Lower leg skin (tissue), 4 donors: ENCODE data around the gene LILRB3. TPM values are rescaled to one million over a fixed set of nuclear protein-coding genes. Genes with fewer than 3 reads are reported as not detected.
A peak's percentile ranks its signal among the peaks of the same experiment; 100 is the strongest.
"Not testable (repeated sequence)": the region's sequence is repeated elsewhere in the genome, so short reads cannot be mapped to it uniquely, and the experiment has no call there.

ENCODE experiments used
- DNase-seq, 2 donors: peaks; one replicate each; pipeline ENCODE4 v3.0.0-alpha.2; 2019; ENCODE audit warnings: low spot score in 2 of 2
- H3K4me3 ChIP-seq: fragments of 200-600 bp; sonication (generic); 2 replicates; pipeline ENCODE4 v1.5.1; 2017; ENCODE audit warnings: mild to moderate bottlenecking, low read depth; ENCODE audit not compliant: poor library complexity, severe bottlenecking
- CTCF ChIP-seq, 3 donors: fragments of 450-650 bp; IDR thresholded peaks; one replicate each; pipeline ENCODE4 v1.5.1; 2016; ENCODE audit warnings: antibody characterized with exemption in 3 of 3, mild to moderate bottlenecking in 3 of 3, moderate library complexity in 2 of 3
- POLR2A ChIP-seq, 2 donors: fragments of 450-650 bp; IDR thresholded peaks; one replicate each; pipeline ENCODE4 v1.6.1; 2016 to 2017; ENCODE audit warnings: antibody characterized with exemption in 2 of 2, mild to moderate bottlenecking in 1 of 2, moderate library complexity in 1 of 2
- WGBS, 2 donors: methylation state at CpG; one replicate each; pipeline ENCODE4 v1.1.5; 2018; 5-methylcytosine and 5-hydroxymethylcytosine counted together
- intact Hi-C: fragments of 100-400 bp; cut with DNase I; formaldehyde crosslinking; loops from one replicate; pipeline ENCODE4 v1.15.0; 2023; ENCODE audit warnings: low total_unique reads
- total RNA-seq, 4 donors: library from RNA; depleted of rRNA; stranded (reverse); fragments of >200 nt; gene quantifications; one replicate each; pipeline ENCODE4 v1.1.0, GENCODE V29; 2016

LILRB3 gene
- total RNA-seq, 4 donors from 2014 or later = 0.65 to 7.7 (median 3.5) TPM

GRCh38 chr19:54188215-54188871 is 34.5 kb downstream of the LILRB3 start:
- no peak for DNase-seq
- peak overlapping the region; percentile 74 for H3K4me3 ChIP-seq
- WGBS, 2 donors = 18 to 27% methylated on average over 12 of the region's 12 CpGs
- TF ChIP-seq CTCF (IDR thresholded peaks at IDR 0.05) (no peak), POLR2A (IDR thresholded peaks at IDR 0.05) (no peak)
- intact Hi-C loops = no loop called here

GRCh38 chr19:54186934-54187381 is 35.8 kb downstream of the LILRB3 start:
- TF ChIP-seq CTCF (IDR thresholded peaks at IDR 0.05) (no peak), POLR2A (IDR thresholded peaks at IDR 0.05) (no peak)
- 84 to 91% methylated on average over 11 of the region's 11 CpGs for WGBS, 2 donors

GRCh38 chr19:54186351-54186750 is 36.5 kb downstream of the LILRB3 start:
- no peak for DNase-seq
- intact Hi-C loops = no loop called here
- no peak overlapping the region for H3K4me3 ChIP-seq
- TF ChIP-seq POLR2A (IDR thresholded peaks at IDR 0.05) = no peak
- no peak for TF ChIP-seq CTCF (IDR thresholded peaks at IDR 0.05)
- WGBS, 2 donors = 91 to 96% methylated on average over 8 of the region's 8 CpGs

More at GRCh38 chr19:54186934-54187381, 35.8 kb downstream of the LILRB3 start:
- H3K4me3 ChIP-seq = no peak overlapping the region
- intact Hi-C loops = no loop called here
- DNase-seq = no peak

GRCh38 chr19:54183431-54183830 is 39.4 kb downstream of the LILRB3 start:
- no peak overlapping the region for H3K4me3 ChIP-seq
- TF ChIP-seq CTCF (IDR thresholded peaks at IDR 0.05) = no peak
- no peak for TF ChIP-seq POLR2A (IDR thresholded peaks at IDR 0.05)
- DNase-seq = no peak
- 90% methylated on average over 11 of the region's 11 CpGs for WGBS, 2 donors
- intact Hi-C loops = no loop called here

- H3K4me3 ChIP-seq, DNase-seq, intact Hi-C loops: not testable (repeated sequence)
- WGBS, 2 donors = 91 to 98% methylated on average over 3 of the region's 3 CpGs
These were observed 40.9 kb downstream of the LILRB3 start for GRCh38 chr19:54181894-54182293.

- H3K4me3 ChIP-seq = no peak overlapping the region
- no peak for DNase-seq
- intact Hi-C loops = no loop called here
- TF ChIP-seq POLR2A (IDR thresholded peaks at IDR 0.05) = no peak
- no peak for TF ChIP-seq CTCF (IDR thresholded peaks at IDR 0.05)
- WGBS, 2 donors = 96% methylated on average over 36 to 37 of the region's 37 CpGs
These were observed 42.1 kb downstream of the LILRB3 start for GRCh38 chr19:54180691-54181091.
